ENCODE results near the gene HOXA3. TPM values are rescaled to one million over a fixed set of nuclear protein-coding genes. Genes with fewer than 3 reads are reported as not detected.

Gene HOXA3
- total RNA-seq, 1 donor from 2014 or later = not detected

DNA sequence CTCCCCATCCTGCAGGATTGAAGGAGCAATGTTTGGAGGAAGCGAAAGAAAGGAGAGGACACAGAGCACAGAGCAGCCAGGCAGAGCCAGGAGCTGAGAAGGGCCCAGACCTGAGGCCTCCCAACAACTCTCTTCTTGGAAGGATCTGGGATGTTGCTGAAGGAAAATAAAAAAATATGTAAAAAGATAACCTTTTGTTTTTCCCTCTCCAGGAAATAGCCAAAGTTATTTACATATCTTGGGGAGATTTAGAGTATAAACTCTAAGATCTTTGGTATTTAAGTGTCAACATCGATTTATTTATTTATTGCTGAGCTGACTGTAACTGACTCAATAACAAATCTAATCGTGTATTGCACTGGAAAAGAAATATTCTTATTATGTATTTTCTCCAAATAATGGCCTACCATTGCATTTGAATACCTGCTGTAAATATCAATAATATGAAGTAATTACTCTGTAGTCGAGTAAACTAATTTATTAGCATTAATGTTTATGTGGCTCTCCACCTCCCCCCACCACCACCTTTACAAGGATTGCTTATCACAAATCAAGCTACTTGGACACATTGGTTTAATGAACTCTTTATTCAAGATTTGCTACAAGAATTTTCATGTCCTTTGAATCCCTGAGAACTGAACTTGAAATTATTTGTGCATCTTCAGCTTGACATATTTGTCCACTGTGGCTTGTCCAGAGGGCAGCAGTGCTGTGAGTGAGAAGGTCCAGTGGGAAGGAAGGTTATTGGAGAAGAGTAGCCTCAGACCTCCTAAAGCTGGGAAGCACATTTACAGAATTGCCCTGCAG is 34.5 kb upstream of the HOXA3 start:
- Mint-ChIP-seq H3K4me1 (ENCODE audit: low read depth) (no peaks in the 10 kb centered on the region), H3K27me3 (ENCODE audit: insufficient read depth) (peaks cover 86% of the 10 kb centered on the region), H3K36me3 (ENCODE audit: low read depth) (no peaks in the 10 kb centered on the region), H3K27ac (no peak overlapping the region), H3K9me3 (no peaks in the 10 kb centered on the region), H3K4me3 (no peak overlapping the region)
- intact Hi-C loops (cut with micrococcal nuclease) = loop anchor here (5.0 kb wide), 1 partner anchor 55 kb away; the partner anchor contains the start of gene EVX1
- no peak for DNase-seq (ENCODE audit: low spot score)

DNA sequence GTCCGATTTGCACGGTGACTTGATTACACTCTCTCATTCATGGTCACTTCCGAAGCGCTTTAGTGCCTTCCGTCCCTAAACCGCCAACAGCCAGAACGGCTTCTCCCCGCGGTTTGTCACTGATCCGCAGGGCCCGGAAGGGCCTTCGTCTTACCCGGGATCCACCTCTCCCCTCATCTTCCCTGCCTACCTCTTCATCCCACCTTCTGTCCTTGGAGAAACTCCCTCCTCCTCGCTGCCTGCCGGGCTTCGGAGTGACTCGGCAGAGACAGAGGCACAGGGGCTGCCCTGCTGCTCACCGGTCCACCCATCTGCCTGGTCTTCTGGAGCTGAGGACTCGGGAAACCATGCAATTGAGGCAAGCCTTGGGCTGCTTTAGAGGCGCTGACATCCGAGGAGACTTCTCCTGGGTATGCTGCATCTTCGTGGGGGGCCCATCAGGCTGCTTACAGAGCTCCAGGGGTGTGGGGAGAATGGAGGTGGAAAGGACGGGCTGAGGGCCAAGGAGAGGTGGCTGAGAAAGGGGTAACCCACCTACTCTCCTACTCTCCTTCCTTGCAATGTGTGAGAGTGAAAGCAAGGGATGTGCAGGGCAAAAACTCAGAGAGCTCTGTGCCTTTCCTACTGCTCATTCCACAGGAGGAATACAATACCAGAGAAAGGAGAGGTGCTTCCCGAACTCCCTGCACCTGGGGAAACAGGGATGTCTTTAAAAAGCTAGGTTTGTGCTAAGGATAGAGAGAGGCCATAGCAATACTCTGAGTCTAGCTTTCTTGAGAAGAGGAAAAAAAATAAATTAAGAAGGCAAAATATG is 33.7 kb upstream of the HOXA3 start:
- DNase-seq (ENCODE audit: low spot score) = no peak
- H3K9me3 Mint-ChIP-seq = no peaks in the 10 kb centered on the region
- intact Hi-C loops (cut with micrococcal nuclease) = loop anchor here (1.0 to 5.0 kb wide), 4 partner anchors 13 to 56 kb away; partner anchors contain the start of genes EVX1 and HOXA3
- H3K4me1 Mint-ChIP-seq (ENCODE audit: low read depth) = no peaks in the 10 kb centered on the region
- H3K4me3 Mint-ChIP-seq = no peak overlapping the region
- peaks cover 84% of the 10 kb centered on the region for H3K27me3 Mint-ChIP-seq (ENCODE audit: insufficient read depth)
- H3K36me3 Mint-ChIP-seq (ENCODE audit: low read depth) = no peaks in the 10 kb centered on the region
- H3K27ac Mint-ChIP-seq = peak overlapping the region; percentile 87

DNA sequence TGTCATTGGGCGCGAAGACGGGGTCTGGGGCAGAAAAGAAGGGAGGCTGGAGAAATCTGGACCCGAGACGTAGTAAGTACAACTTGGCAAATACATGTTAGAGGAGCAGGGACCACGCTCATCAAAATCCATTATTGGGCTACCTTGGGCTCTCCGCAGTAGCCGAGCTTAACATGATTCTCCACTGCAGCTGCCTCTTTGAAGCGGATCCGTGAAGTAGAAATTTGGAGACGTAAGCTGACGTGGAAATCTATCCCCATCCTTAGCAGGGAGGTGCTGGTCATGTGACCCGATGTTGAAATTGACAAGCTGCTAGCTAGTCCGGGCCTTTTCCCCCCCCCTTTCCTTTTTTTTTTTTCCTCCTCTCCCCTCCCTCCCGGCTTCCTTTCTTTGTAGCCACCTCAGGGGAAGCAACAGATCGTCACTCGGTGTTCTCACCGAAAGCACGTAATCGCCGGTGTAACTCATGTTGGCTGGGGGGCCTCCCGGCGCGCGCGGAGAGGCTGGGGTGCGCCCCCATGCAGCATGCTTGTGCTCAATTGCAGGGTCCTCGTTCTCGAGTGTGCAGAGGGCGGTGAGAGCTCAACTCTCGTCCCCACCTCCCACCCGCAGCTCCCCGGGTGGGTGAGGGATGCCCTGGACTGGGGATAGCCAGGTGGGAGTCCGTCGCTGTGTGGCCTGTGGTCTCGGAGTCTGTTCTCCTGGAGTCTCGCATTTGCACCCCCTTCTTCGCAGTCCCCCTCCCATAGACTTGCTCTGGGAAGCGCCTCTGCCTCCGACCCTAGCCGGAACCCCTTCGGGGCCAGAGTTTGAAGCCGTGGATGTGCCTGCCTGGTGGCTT is 32.9 kb upstream of the HOXA3 start, which contains the start of gene HOXA11:
TSS of gene HOXA11 (minus strand) at position 220 of the 841 bp plus-strand sequence. CDS start at position 132, 88 bp downstream.
- Mint-ChIP-seq H3K4me3 (peak within 1 kb of the TSS; percentile 26), H3K27me3 (ENCODE audit: insufficient read depth) (peaks cover 83% of the 10 kb centered on the region), H3K36me3 (ENCODE audit: low read depth) (no peaks in the 10 kb centered on the region), H3K4me1 (ENCODE audit: low read depth) (no peaks in the 10 kb centered on the region), H3K27ac (peak within 1 kb of the TSS; percentile 87), H3K9me3 (no peaks in the 10 kb centered on the region)
- no peak for DNase-seq (ENCODE audit: low spot score)
- intact Hi-C loops (cut with micrococcal nuclease) = loop anchor here (1.0 to 5.0 kb wide), 4 partner anchors 14 to 57 kb away; partner anchors contain the start of genes EVX1 and HOXA3

DNA sequence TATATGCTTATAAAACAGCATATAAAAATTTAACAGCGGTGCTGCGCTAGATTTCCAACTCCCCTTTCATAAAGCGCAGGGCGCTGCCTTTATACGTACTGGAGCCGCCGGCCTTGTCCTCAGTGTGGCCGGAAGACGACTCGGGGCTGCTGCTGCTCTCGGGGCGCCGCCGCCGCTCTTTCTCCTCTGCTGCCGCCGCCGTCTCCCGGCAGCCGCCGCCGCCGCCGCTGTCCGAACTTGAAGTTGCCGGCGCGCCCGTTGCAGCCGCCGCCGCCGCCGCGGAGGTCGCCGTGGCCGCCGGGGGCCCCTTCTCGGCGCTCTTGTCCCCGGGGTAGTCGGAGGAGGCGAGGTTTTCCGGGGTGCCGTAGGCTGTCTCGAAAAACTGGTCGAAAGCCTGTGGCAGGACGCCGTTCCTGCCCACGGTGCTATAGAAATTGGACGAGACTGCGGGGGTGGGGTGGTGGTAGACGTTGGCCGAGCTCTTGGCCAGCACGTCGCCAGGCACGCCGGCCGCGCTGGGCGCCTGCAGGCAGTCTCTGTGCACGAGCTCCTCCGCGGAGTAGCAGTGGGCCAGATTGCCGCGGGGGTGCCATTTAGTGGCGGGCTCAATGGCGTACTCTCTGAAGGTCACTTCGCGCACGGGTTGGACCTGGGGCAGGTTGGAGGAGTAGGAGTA is 32.1 kb upstream of the HOXA3 start:
- Mint-ChIP-seq H3K9me3 (no peaks in the 10 kb centered on the region), H3K4me1 (ENCODE audit: low read depth) (peaks cover 5% of the 10 kb centered on the region), H3K27me3 (ENCODE audit: insufficient read depth) (peaks cover 81% of the 10 kb centered on the region), H3K27ac (peak overlapping the region; percentile 87), H3K4me3 (no peak overlapping the region), H3K36me3 (ENCODE audit: low read depth) (no peaks in the 10 kb centered on the region)
- no peak for DNase-seq (ENCODE audit: low spot score)
- intact Hi-C loops (cut with micrococcal nuclease) = loop anchor here (1.0 to 5.0 kb wide), 6 partner anchors 10 to 58 kb away; partner anchors contain the start of genes EVX1, HOXA10 and HOXA3

DNA sequence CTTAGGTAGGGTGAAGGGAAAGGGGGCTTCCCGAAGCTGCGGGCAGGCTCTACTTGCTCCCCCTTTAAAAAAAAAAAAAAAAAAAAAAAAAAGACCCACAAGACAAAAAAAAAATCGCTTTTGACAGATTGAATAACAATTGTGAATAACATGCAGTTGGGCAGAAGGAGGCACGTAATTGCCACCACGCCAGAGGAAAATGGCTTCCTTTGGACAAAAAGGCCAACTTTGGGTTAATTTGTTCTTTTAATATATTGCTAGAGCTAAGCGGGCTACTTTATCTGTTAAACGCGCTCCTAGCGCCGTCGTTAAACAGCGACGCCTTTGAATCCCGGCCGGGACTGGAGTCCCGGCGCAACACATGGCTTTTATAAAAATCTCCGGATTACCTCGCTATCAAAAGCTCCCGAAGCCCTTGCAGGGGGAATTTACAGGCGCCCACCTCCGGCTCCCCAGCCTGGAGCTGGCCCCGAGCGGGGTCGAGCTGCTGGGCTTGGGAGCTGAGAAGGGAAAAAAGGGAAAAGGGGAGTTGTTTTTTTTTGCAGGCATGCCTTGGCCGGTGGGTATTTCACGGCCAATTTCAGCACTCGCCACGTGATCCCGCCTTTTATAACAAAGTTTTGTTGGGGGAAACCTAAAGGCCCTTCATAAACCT is 31.4 kb upstream of the HOXA3 start:
- no peaks in the 10 kb centered on the region for H3K36me3 Mint-ChIP-seq (ENCODE audit: low read depth)
- H3K27me3 Mint-ChIP-seq (ENCODE audit: insufficient read depth) = peaks cover 84% of the 10 kb centered on the region
- peaks cover 9% of the 10 kb centered on the region for H3K4me1 Mint-ChIP-seq (ENCODE audit: low read depth)
- H3K27ac Mint-ChIP-seq = peak overlapping the region; percentile 40
- H3K4me3 Mint-ChIP-seq = peak overlapping the region; percentile 26
- DNase-seq (ENCODE audit: low spot score) = no peak
- H3K9me3 Mint-ChIP-seq = no peaks in the 10 kb centered on the region
- intact Hi-C loops (cut with micrococcal nuclease) = loop anchor here (1.0 to 2.0 kb wide), 4 partner anchors 10 to 25 kb away; partner anchors contain the start of gene HOXA10

DNA sequence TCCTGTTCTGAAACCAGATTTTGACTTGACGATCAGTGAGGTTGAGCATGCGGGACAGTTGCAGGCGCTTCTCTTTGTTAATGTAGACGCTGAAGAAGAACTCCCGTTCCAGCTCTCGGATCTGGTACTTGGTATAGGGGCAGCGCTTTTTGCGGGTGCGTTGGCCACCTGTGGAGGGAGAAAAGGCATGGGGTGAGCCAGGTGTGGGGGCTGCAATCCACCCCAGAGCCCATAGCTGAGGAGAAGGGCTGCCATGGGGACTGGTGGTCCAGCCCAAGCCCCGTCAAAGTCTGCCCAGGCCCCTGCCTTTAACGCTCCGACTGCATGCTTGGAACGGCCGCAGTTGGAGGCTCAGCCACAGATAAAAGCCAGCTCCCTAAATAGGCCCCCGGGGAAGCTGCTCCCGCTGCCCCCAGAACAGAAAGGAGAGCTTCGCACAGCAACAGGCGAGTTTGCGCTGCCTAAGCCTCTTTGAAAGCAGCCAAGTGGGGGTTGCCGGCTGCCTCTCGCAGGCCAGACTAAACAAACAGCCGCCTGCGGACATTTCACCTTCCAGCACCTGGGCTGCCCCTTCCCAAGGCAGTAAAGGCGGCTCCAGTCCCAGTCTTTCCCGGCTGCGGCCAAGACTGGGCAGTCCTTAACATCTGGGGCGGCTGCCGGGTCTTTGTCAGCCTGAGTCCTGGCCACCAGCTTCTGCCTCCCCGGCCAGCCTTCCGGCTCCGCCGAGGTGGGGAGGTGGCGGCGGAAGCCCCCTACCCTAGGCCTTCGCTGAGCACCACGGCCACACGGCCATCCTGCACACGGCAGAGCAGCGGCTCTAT is 30.7 kb upstream of the HOXA3 start:
- H3K36me3 Mint-ChIP-seq (ENCODE audit: low read depth) = no peaks in the 10 kb centered on the region
- H3K27ac Mint-ChIP-seq = peak overlapping the region; percentile 40
- no peaks in the 10 kb centered on the region for H3K9me3 Mint-ChIP-seq
- H3K4me1 Mint-ChIP-seq (ENCODE audit: low read depth) = peaks cover 9% of the 10 kb centered on the region
- H3K4me3 Mint-ChIP-seq = no peak overlapping the region
- H3K27me3 Mint-ChIP-seq (ENCODE audit: insufficient read depth) = peaks cover 83% of the 10 kb centered on the region
- DNase-seq (ENCODE audit: low spot score) = no peak
- intact Hi-C loops (cut with micrococcal nuclease) = no loop called here

DNA sequence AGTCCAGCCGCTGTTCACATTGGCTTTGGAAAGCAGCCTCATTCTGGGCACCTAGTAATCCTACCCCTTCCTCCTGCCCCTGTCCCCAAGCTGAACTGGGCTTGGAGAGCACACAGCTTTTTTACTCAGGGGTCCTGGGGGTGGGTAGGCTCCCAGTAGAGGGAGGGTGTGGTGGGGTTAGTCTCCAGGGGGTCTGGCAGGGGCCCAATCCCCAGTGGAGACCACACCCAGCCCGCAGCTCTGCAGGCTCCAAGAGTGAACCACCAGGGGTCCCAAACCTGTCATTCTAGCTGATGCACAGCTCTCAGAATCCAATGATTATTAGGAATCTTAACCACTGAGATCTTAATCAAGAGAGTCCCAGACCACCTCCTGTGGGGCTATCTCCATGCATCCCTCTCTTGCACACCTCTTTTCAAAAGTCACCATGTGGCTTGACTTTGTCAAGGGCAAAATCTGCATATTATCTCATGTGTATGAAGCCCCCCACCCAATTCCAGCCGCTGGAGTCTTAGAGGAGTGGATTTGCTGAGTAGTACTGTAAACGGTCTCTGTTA is 30.0 kb upstream of the HOXA3 start:
- Mint-ChIP-seq H3K4me1 (ENCODE audit: low read depth) (peaks cover 9% of the 10 kb centered on the region), H3K36me3 (ENCODE audit: low read depth) (no peaks in the 10 kb centered on the region), H3K4me3 (no peak overlapping the region), H3K9me3 (no peaks in the 10 kb centered on the region), H3K27me3 (ENCODE audit: insufficient read depth) (peaks cover 83% of the 10 kb centered on the region), H3K27ac (no peak overlapping the region)
- intact Hi-C loops (cut with micrococcal nuclease) = no loop called here
- DNase-seq (ENCODE audit: low spot score) = no peak

DNA sequence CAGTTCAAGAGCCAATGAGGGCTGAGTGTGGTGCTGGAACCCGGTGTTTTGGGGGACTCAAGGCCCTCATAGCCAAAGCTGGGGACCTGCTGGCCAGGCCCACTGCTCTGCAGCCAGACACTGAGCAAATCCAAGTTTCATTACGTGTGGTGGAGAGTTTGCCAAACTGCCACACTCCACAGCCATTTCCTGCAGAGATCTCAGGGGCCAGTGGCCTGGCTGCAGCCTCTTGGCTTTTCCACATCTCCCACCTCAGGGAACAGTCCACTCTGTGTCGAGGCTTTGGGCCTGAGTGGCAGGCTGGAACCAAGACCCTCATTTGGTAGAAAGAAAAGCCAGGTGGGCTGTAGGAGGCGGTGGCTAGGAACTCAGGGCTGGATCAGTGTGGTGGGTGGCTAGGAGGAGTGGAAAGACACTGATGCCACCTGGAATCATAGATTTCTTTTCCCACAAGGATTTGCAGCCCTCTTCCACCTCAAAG is 29.5 kb upstream of the HOXA3 start:
- no peak overlapping the region for H3K27ac Mint-ChIP-seq
- no peak for DNase-seq (ENCODE audit: low spot score)
- peaks cover 9% of the 10 kb centered on the region for H3K4me1 Mint-ChIP-seq (ENCODE audit: low read depth)
- no peaks in the 10 kb centered on the region for H3K9me3 Mint-ChIP-seq
- no peak overlapping the region for H3K4me3 Mint-ChIP-seq
- intact Hi-C loops (cut with micrococcal nuclease) = no loop called here
- H3K36me3 Mint-ChIP-seq (ENCODE audit: low read depth) = no peaks in the 10 kb centered on the region
- H3K27me3 Mint-ChIP-seq (ENCODE audit: insufficient read depth) = peaks cover 79% of the 10 kb centered on the region

DNA sequence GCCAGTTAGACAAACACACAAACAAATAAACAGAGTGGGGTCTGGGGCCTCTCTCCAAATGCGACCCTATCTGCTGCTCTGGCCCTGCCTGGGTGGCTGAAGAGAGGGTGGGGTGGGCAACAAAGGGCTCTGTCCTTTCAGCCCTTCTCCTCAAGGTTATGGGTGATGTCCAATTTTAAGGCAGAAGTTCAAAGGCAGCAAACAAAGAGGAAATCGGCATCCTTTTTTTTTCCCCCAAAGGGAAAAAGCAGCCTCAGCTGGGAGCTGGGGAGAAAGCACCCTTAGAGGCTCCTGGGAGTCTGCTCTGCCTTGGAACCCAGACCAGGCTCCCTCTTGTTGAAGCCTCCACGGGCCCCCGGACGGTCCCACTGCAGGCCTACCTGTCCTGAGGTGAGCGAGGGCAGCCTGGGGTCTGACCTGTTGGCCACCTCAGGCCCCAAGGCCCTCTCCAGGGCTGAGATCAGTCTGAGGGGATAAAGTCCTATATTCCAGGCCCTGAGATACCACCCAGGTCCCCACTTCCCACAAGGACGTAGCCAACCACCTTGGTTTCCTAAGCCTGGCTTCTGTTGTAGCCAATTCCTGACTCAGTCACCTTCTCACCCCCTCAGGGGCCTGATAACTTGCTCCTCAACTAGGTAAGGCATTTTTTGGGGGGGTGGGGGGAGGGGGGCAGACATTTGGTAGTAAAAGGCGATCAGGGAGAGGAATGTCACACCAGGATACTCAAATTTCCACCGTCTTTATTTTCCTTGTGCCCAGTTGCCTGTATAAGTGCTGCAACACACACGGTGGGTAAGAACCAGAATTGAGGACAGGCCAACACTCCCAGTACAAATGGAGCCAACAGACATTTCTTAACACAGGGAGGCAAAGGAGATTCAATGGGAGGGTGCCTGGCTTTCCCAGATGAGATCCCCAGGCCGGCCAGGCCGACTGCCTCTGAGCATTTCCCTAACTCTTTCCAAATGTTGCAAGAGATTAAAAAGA is 28.3 kb upstream of the HOXA3 start:
- H3K4me3 Mint-ChIP-seq = no peak overlapping the region
- H3K4me1 Mint-ChIP-seq (ENCODE audit: low read depth) = peaks cover 9% of the 10 kb centered on the region
- no peaks in the 10 kb centered on the region for H3K9me3 Mint-ChIP-seq
- H3K27me3 Mint-ChIP-seq (ENCODE audit: insufficient read depth) = peaks cover 69% of the 10 kb centered on the region
- no peak overlapping the region for H3K27ac Mint-ChIP-seq
- H3K36me3 Mint-ChIP-seq (ENCODE audit: low read depth) = no peaks in the 10 kb centered on the region
- DNase-seq (ENCODE audit: low spot score) = no peak
- intact Hi-C loops (cut with micrococcal nuclease) = no loop called here

All from activated T-helper 1 cell treated with anti-CD3 and anti-CD28 coated beads, Interleukin-12 subunit alpha, Interleukin-12 subunit beta, Interleukin-2, Interleukin-4 antibody, amounts not matched to agents 30 ng/mL and 10 ng/mL and 1 ng/mL, durations not matched to agents 14 hours and 24 hours and 36 hours (primary cell).